GM12878 (cell line): ENCODE data around the gene NIPA2. TPM values are rescaled to one million over a fixed set of nuclear protein-coding genes. Genes with fewer than 3 reads are reported as not detected.

Experiments used
- ATF2 ChIP-seq: IDR thresholded peaks from 2 replicates; pipeline ENCODE4 v1.6.1; 2012; ENCODE audit warnings: low read length, inconsistent platforms
- HDGF ChIP-seq: fragments of 450-650 bp; IDR thresholded peaks from 2 replicates; pipeline ENCODE4 v1.6.1; 2016; ENCODE audit warnings: antibody characterized with exemption
- JUNB ChIP-seq: IDR thresholded peaks from 2 replicates; pipeline ENCODE4 v1.6.1; 2016; ENCODE audit warnings: antibody characterized with exemption, mild to moderate bottlenecking
- POLR2AphosphoS2 ChIP-seq: IDR thresholded peaks from 2 replicates; pipeline ENCODE4 v1.6.1; 2011; ENCODE audit warnings: low read depth, mild to moderate bottlenecking, low read length, improper control_type of control experiment, moderate library complexity
- ZNF207 ChIP-seq: fragments of 450-650 bp; IDR thresholded peaks from 2 replicates; pipeline ENCODE4 v1.6.1; 2014; ENCODE audit warnings: antibody characterized with exemption, mild to moderate bottlenecking, borderline replicate concordance
- polyA plus RNA-seq, 11 experiments: library from polyadenylated mRNA; depleted of rRNA in 4 of 11; unstranded in 6 of 11; stranded (reverse) in 5 of 11; fragments of >200 nt; fragmentation: Nextera tagmentation in 4 of 11; fragmentation: Illumina TruSeq in 1 of 11; extraction: Ambion mirVana in 4 of 11; extraction: Trizol in 1 of 11; gene quantifications; 1 replicate in 1 of 11; 2 replicates in 10 of 11; pipeline versions ENCODE4 v1.2.1 to v1.2.3, GENCODE V29; 2011 to 2016; ENCODE audit warnings: inconsistent platforms in 2 of 11, missing spikeins in 2 of 11, low read depth in 1 of 11
- total RNA-seq, 4 experiments: library from RNA; depleted of rRNA in 3 of 4; stranded (reverse); fragments of >200 nt in 3 of 4; fragmentation: Illumina TruSeq in 1 of 4; extraction: Trizol in 1 of 4; gene quantifications; 2 replicates each; pipeline versions ENCODE4 v1.2.1 to v1.2.3, GENCODE V29; 2013 to 2021
- TF ChIP-seq, protein P1 (sequence below): IDR thresholded peaks from 2 replicates; pipeline ENCODE4 v1.6.1; 2012; ENCODE audit warnings: improper control_type of control experiment, low read depth, low read length; ENCODE audit not compliant: insufficient replicate concordance

NIPA2 gene
- total and polyA plus RNA-seq, 10 of the 15 experiments (the other 5 are each of a cell fraction or from before 2014, with no cell fraction given) = 24.4 to 159 (median 96.5) TPM

DNA sequence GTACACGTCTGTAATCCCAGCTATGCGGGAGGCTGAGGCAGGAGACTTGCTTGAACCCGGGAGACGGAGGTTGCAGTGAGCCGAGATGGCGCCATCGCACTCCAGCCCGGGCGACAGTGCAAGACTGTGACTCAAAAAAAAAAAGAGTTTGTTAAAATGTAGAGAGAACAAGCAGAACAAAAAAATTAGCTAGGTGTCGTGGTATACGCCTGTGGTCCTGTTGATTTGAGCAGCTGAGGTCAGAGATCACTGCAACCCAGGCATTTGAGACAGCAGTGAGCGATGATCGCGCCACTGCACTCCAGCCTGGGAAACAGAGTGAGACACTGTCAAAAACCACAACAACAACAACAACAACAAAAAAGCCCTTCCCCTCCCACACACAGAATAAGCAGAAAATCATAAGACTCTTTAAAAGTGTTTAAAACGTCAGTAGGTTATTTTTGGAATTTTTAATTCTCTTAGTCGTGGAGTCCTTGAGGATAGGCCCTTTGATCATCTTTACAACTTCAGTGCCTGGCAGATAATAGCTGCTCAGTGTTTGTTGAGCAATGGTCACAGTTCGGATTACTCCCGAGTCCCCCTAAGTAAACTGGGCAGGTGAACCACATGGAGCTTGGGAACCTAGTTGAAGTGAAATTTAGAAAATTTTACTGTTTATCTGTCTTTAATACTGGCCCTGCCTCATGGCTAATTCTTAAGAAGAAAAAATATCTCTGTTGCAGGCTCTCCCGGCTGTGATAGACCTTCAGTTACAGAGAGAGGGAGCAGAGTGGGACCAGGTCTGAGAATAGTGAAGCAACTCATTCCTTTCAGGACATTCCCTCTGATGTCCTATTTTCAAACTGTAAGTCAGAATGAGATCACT lies 6.2 kb downstream of the NIPA2 start (continued):
- TF ChIP-seq, protein P1, sequence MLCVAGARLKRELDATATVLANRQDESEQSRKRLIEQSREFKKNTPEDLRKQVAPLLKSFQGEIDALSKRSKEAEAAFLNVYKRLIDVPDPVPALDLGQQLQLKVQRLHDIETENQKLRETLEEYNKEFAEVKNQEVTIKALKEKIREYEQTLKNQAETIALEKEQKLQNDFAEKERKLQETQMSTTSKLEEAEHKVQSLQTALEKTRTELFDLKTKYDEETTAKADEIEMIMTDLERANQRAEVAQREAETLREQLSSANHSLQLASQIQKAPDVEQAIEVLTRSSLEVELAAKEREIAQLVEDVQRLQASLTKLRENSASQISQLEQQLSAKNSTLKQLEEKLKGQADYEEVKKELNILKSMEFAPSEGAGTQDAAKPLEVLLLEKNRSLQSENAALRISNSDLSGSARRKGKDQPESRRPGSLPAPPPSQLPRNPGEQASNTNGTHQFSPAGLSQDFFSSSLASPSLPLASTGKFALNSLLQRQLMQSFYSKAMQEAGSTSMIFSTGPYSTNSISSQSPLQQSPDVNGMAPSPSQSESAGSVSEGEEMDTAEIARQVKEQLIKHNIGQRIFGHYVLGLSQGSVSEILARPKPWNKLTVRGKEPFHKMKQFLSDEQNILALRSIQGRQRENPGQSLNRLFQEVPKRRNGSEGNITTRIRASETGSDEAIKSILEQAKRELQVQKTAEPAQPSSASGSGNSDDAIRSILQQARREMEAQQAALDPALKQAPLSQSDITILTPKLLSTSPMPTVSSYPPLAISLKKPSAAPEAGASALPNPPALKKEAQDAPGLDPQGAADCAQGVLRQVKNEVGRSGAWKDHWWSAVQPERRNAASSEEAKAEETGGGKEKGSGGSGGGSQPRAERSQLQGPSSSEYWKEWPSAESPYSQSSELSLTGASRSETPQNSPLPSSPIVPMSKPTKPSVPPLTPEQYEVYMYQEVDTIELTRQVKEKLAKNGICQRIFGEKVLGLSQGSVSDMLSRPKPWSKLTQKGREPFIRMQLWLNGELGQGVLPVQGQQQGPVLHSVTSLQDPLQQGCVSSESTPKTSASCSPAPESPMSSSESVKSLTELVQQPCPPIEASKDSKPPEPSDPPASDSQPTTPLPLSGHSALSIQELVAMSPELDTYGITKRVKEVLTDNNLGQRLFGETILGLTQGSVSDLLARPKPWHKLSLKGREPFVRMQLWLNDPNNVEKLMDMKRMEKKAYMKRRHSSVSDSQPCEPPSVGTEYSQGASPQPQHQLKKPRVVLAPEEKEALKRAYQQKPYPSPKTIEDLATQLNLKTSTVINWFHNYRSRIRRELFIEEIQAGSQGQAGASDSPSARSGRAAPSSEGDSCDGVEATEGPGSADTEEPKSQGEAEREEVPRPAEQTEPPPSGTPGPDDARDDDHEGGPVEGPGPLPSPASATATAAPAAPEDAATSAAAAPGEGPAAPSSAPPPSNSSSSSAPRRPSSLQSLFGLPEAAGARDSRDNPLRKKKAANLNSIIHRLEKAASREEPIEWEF = no peak
- TF ChIP-seq ATF2 (no peak), HDGF (no peak), ZNF207 (no peak), POLR2AphosphoS2 (no peak), JUNB (no peak)
- TF ChIP-seq, all 136 proteins: peak for 4
